DMS153 treated with DMSO at 0.1 percent for 48 hours (cell line): Measurements from ENCODE around the gene GATA5.
A peak's percentile ranks its signal among the peaks of the same experiment; 100 is the strongest.
"Not testable (repeated sequence)": the region's sequence is repeated elsewhere in the genome, so short reads cannot be mapped to it uniquely, and the experiment has no call there.

Experiments
- DNase-seq: peaks from one replicate; lab custom pipeline; 2025; ENCODE audit not compliant: unreplicated experiment; lab: John Stamatoyannopoulos, UW

GATA5 gene

GRCh38 chr20:62433658-62434497 lies 41.9 kb downstream of the GATA5 start:
- DNase-seq = no peak

GRCh38 chr20:62430866-62431447 lies 44.8 kb downstream of the GATA5 start:
- DNase-seq = no peak

GRCh38 chr20:62430311-62430853 lies 45.4 kb downstream of the GATA5 start:
- no peak for DNase-seq

- no peak for DNase-seq
These were observed 46.1 kb downstream of the GATA5 start for GRCh38 chr20:62429455-62430310.

- no peak for DNase-seq
These were observed 47.1 kb downstream of the GATA5 start for GRCh38 chr20:62428396-62429295.

- no peak for DNase-seq
These were observed 47.8 kb downstream of the GATA5 start for GRCh38 chr20:62428002-62428372.

GRCh38 chr20:62427172-62428001 lies 48.4 kb downstream of the GATA5 start, which contains the start of gene RBBP8NL:
Gene RBBP8NL (minus strand): TSS chr20:62427539. CDS start chr20:62419647, 7,892 bp downstream.
- DNase-seq = peak; percentile 83

- DNase-seq = no peak
These were observed 49.1 kb downstream of the GATA5 start for GRCh38 chr20:62426699-62427131.

- DNase-seq = not testable (repeated sequence)
These were observed 49.8 kb downstream of the GATA5 start for GRCh38 chr20:62426059-62426348.

GRCh38 chr20:62425281-62426058 lies 50.3 kb downstream of the GATA5 start:
- DNase-seq = no peak

GRCh38 chr20:62424249-62425107 lies 51.3 kb downstream of the GATA5 start:
- DNase-seq = no peak

- DNase-seq = no peak
These were observed 52.5 kb downstream of the GATA5 start for GRCh38 chr20:62423326-62423706.

GRCh38 chr20:62422636-62423325 lies 53.0 kb downstream of the GATA5 start:
- no peak for DNase-seq

GRCh38 chr20:62421716-62421990 lies 54.1 kb downstream of the GATA5 start:
- no peak for DNase-seq

- no peak for DNase-seq
These were observed 54.7 kb downstream of the GATA5 start for GRCh38 chr20:62420846-62421715.

GRCh38 chr20:62419759-62420158 lies 56.0 kb downstream of the GATA5 start:
- DNase-seq = no peak
